Naive thymus-derived CD4-positive, alpha-beta T cell (primary cell): Measurements from ENCODE around the gene TMEM184A. TPM values are rescaled to one million over a fixed set of nuclear protein-coding genes. Genes with fewer than 3 reads are reported as not detected.

Experiments
- ATAC-seq: fragments of 150-1000 bp; cut with Tn5 transposase; 2 replicates; pipeline ENCODE4 v1.10.0; 2021; ENCODE audit warnings: mild to moderate bottlenecking, moderate library complexity
- CTCF ChIA-PET: fragments of 350-600 bp; sonication (Branson Sonifier 250); formaldehyde crosslinking; loops from one replicate; lab custom pipeline; 2021; ENCODE audit warnings: antibody characterized with exemption; lab: Charles Lee
- POLR2A ChIA-PET: fragments of 350-600 bp; sonication (Branson Sonifier 250); formaldehyde crosslinking; loops from one replicate; lab custom pipeline; 2021; ENCODE audit warnings: antibody characterized with exemption, inconsistent platforms; lab: Charles Lee
- DNase-seq, 9 donors: peaks; one replicate each; pipeline versions ENCODE4 v3.0.0 to v3.0.0-alpha.2; 2020 to 2022; ENCODE audit warnings: mixed read lengths in 1 of 9
- H3K27ac ChIP-seq: one replicate; pipeline ENCODE4 v1.7.0; 2013; ENCODE audit warnings: mild to moderate bottlenecking, low read depth, low read length, moderate library complexity
- H3K27me3 ChIP-seq, 2 donors: one replicate each; pipeline ENCODE4 v1.7.0; 2013; ENCODE audit warnings: low read length in 2 of 2, mild to moderate bottlenecking in 2 of 2, moderate library complexity in 2 of 2; ENCODE audit not compliant: control insufficient read depth in 2 of 2, insufficient read depth in 2 of 2
- H3K36me3 ChIP-seq, 3 experiments: 1 replicate in 2 of 3; 2 replicates in 1 of 3; pipeline ENCODE4 v1.7.0; 2013; ENCODE audit warnings: low read length in 3 of 3, mild to moderate bottlenecking in 3 of 3, moderate library complexity in 1 of 3; ENCODE audit not compliant: insufficient read depth in 3 of 3, control insufficient read depth in 2 of 3
- H3K4me1 ChIP-seq, 2 donors: one replicate each; pipeline ENCODE4 v1.7.0; 2013; ENCODE audit warnings: low read length in 2 of 2, mild to moderate bottlenecking in 2 of 2, moderate library complexity in 1 of 2; ENCODE audit not compliant: control insufficient read depth in 2 of 2, insufficient read depth in 2 of 2
- H3K4me3 ChIP-seq: 2 replicates; pipeline ENCODE4 v1.7.0; 2013; ENCODE audit warnings: mild to moderate bottlenecking, low read length
- H3K9me3 ChIP-seq, 3 experiments: 1 replicate in 2 of 3; 2 replicates in 1 of 3; pipeline ENCODE4 v1.7.0; 2013; ENCODE audit warnings: low read length in 3 of 3; ENCODE audit not compliant: control insufficient read depth in 2 of 3
- H3K27ac Mint-ChIP-seq, 9 donors: one replicate each; pipeline ENCODE4 v1.8.0; 2020 to 2022; ENCODE audit warnings: mixed read lengths in 9 of 9, mild to moderate bottlenecking in 8 of 9, moderate library complexity in 5 of 9, inconsistent platforms in 2 of 9
- H3K27me3 Mint-ChIP-seq, 5 donors: one replicate each; pipeline ENCODE4 v1.8.0; 2021 to 2022; ENCODE audit warnings: mixed read lengths in 5 of 5, mild to moderate bottlenecking in 1 of 5
- H3K36me3 Mint-ChIP-seq, 5 donors: one replicate each; pipeline ENCODE4 v1.8.0; 2020 to 2022; ENCODE audit warnings: mixed read lengths in 5 of 5, mild to moderate bottlenecking in 3 of 5, inconsistent platforms in 1 of 5
- H3K4me1 Mint-ChIP-seq, 7 donors: one replicate each; pipeline ENCODE4 v1.8.0; 2020 to 2022; ENCODE audit warnings: mixed read lengths in 7 of 7, mild to moderate bottlenecking in 3 of 7, inconsistent platforms in 1 of 7
- H3K4me3 Mint-ChIP-seq, 10 donors: one replicate each; pipeline ENCODE4 v1.8.0; 2020 to 2022; ENCODE audit warnings: mild to moderate bottlenecking in 10 of 10, mixed read lengths in 10 of 10, moderate library complexity in 6 of 10, inconsistent platforms in 2 of 10
- H3K9me3 Mint-ChIP-seq, 11 donors: one replicate each; pipeline ENCODE4 v1.8.0; 2020 to 2022; ENCODE audit warnings: mixed read lengths in 11 of 11, mild to moderate bottlenecking in 4 of 11, inconsistent platforms in 1 of 11, moderate library complexity in 1 of 11
- intact Hi-C, 2 donors: fragments of 100-400 bp; cut with micrococcal nuclease; formaldehyde crosslinking; loops; one replicate each; pipeline ENCODE4 v1.15.1; 2023
- polyA plus RNA-seq, 2 donors: library from polyadenylated mRNA; unstranded; fragments of 300-500 nt; fragmentation: Illumina TruSeq; gene quantifications; one replicate each; pipeline ENCODE4 v1.2.3, GENCODE V29; 2021
- total RNA-seq, 6 experiments: library from RNA in 5 of 6; stranded (reverse) in 5 of 6; gene quantifications; 1 replicate in 5 of 6; 2 replicates in 1 of 6; pipeline ENCODE4 v1.2.3 and lab custom pipeline; 2021 to 2026

TMEM184A gene
- total and polyA plus RNA-seq, 7 experiments from 2014 or later: 0.05 to 0.06 TPM; not detected in 5

DNA sequence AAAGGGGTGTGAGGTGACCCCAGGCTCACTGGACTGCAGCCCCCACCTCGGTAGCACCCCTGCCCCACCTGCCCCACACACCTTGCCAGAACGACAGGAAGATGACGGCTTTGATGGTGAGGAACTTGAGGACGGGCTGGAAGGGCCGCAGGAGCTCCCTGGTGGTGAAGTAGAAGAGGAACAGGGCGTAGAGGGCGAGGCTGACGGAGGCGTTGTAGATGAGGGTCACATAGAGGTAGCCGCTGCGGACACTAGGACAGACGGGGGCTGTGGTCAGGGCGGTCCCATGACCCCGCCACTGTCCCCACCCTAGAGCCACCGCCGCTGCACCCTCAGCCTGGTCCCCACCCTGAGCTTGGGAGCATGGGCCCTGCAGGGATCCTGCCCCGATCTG is 7.6 kb downstream of the TMEM184A start:
- no peaks in the 10 kb centered on the region for H3K27me3 ChIP-seq
- H3K27ac Mint-ChIP-seq: peak overlapping the region in 2 of 9 donors; percentile 38 to 47
- H3K4me1 ChIP-seq: no peaks in the 10 kb centered on the region
- peaks cover 0 to 8% (median 4%) of the 10 kb centered on the region in 7 donors for H3K4me1 Mint-ChIP-seq
- H3K36me3 Mint-ChIP-seq: no peaks in the 10 kb centered on the region
- ATAC-seq (peak; percentile 26), DNase-seq (no peak)
- CTCF ChIA-PET: no interaction called here
- intact Hi-C loops: loop anchor here in 1 of 2 donors (1.0 to 2.0 kb wide), 2 partner anchors 16 to 41 kb away; no protein-coding TSS in a partner anchor
- H3K36me3 ChIP-seq: peaks cover 0 to 14% (median 0%) of the 10 kb centered on the region in 3 experiments
- H3K27ac ChIP-seq: no peak overlapping the region
- H3K9me3 Mint-ChIP-seq: no peaks in the 10 kb centered on the region
- no peaks in the 10 kb centered on the region for H3K9me3 ChIP-seq
- POLR2A ChIA-PET: no interaction called here
- no peak overlapping the region for H3K4me3 Mint-ChIP-seq
- no peak overlapping the region for H3K4me3 ChIP-seq
- no peaks in the 10 kb centered on the region for H3K27me3 Mint-ChIP-seq

DNA sequence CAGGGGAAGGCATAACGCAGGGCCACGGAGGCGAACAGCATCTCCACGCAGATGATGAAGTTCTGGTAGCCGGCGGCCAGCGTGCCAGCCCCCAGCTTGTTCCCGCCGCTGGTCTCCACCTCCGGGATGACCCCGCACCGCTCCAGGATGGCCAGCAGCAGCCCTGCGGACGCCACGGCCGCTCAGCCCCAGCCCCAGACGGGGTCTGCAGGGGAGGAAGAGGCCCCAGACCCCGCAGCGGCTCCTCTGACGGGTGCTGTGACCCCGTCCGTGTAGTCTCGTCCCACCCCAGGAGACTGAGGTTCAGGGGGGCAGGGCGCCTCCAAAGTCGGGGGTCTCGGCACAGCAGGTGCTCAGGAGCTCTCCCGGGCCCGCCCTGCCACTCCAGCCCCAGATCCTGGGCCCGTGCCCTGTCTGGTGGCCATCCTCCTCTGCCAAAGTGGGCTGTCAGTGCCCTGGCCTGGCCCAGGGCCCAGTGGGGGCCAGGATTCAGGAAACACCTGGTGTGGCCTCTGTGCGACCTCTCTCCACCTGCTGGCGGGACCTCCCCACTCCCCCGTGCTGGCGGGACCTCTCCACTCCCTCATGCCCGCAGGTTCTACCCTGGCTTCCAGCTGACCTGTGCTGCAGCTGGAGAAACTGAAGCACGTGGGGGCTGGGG is 8.1 kb downstream of the TMEM184A start:
- Mint-ChIP-seq H3K36me3 (no peaks in the 10 kb centered on the region), H3K27me3 (no peaks in the 10 kb centered on the region), H3K4me3 (no peak overlapping the region), H3K27ac (peak overlapping the region in 2 of 9 donors; percentile 38 to 47), H3K9me3 (no peaks in the 10 kb centered on the region), H3K4me1 (peaks cover 0 to 8% (median 4%) of the 10 kb centered on the region in 7 donors)
- DNase-seq: no peak
- ChIA-PET CTCF (no interaction called here), POLR2A (interaction anchor here (0.6 kb wide), 1 partner anchor 29 kb away, joined by 5 read pairs; no protein-coding TSS in a partner anchor)
- H3K36me3 ChIP-seq: peaks cover 0 to 18% (median 0%) of the 10 kb centered on the region in 3 experiments
- intact Hi-C loops: loop anchor here in 1 of 2 donors (1.0 to 2.0 kb wide), 2 partner anchors 15 to 41 kb away; no protein-coding TSS in a partner anchor
- H3K27ac ChIP-seq: no peak overlapping the region
- no peak for ATAC-seq
- no peaks in the 10 kb centered on the region for H3K9me3 ChIP-seq
- no peaks in the 10 kb centered on the region for H3K27me3 ChIP-seq
- no peak overlapping the region for H3K4me3 ChIP-seq
- no peaks in the 10 kb centered on the region for H3K4me1 ChIP-seq

DNA sequence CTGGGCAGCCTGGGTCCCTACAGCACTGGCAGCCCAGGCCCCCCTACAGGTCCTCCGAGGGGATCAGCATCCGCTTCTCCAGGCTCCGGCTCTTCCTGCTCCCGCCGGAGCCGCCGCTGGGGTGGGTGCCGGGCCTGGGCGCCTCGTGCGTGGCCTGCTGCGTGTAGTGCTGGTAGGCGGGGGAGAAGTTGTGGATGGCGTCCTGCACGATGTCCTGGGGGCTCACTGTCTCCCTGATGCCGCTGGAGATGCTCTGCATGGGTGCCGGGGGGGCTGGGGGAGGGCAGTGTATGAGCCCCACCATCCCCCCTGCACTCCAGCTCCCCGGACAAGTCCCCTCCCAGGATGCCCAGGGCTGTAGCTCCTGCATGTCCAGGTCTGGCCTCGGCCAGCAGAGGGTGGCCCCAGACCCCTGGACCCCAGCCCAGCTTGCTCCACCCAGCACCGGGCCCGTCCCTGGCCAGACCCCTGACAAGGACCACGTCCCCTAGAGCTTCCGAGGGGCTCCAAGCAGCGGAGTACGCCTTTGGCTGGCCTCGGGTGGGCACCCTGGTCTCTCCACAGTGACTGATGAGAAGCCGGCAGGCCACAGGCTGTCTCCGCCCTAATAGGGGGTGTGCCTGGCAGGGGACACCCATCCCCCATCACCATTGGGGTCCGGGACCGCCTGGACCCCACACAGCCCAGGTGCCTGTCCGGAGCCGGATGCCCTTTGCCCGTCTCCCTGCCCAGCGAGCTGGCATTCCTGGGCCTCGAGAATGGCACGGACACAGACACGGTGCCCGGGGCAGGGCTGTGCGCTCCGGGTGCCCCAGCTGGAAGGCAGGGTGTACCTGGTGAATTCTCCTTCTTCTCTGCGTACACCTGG is 8.9 kb downstream of the TMEM184A start:
- no peak overlapping the region for H3K27ac Mint-ChIP-seq
- ATAC-seq (no peak), DNase-seq (no peak)
- Histone ChIP-seq H3K4me1 (no peaks in the 10 kb centered on the region), H3K27me3 (no peaks in the 10 kb centered on the region), H3K4me3 (no peak overlapping the region), H3K36me3 (peaks cover 0 to 25% (median 0%) of the 10 kb centered on the region in 3 experiments), H3K9me3 (no peaks in the 10 kb centered on the region), H3K27ac (no peak overlapping the region)
- H3K9me3 Mint-ChIP-seq: no peaks in the 10 kb centered on the region
- H3K4me1 Mint-ChIP-seq: peaks cover 0 to 8% (median 4%) of the 10 kb centered on the region in 7 donors
- H3K4me3 Mint-ChIP-seq: no peak overlapping the region
- intact Hi-C loops: no loop called here
- ChIA-PET CTCF (interaction anchor here (0.6 kb wide), 1 partner anchor 144 kb away, joined by 3 read pairs; no protein-coding TSS in a partner anchor), POLR2A (interaction anchor here (0.6 kb wide), 1 partner anchor 29 kb away, joined by 5 read pairs; no protein-coding TSS in a partner anchor)
- H3K36me3 Mint-ChIP-seq: peaks cover 0 to 1% (median 0%) of the 10 kb centered on the region in 5 donors
- H3K27me3 Mint-ChIP-seq: no peaks in the 10 kb centered on the region

DNA sequence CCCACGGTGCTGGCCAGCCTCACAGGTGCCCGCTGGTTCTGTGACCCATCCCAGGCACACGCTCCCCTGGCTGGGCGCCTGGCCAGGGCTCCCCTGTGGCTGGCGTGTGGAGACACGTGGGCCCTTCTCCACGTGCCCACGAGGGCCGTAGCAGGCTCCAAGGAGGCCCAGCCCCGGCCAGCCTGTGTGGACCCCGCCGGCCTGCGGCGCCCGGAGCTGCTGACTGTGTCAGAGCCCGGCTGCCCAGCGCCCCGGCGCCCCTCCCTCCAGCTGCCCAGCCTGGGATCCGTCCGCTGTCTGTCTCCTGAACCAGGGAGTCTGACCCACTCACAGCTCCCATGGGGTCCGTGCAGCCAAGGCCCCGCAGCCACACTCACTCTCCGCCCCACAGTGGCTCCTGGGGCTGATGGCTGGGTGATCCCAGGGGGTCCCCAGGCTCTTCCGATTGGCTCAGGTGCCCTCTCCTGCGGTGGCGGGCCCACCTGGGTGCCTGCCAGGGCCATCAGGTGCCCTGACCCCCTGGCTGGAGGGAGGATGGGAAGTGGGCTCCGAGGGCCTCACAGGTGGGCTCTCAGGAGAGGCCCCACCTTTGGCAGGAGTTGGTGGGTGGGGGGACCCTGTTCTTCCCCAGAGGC is 9.6 kb downstream of the TMEM184A start:
- no peaks in the 10 kb centered on the region for H3K27me3 Mint-ChIP-seq
- ATAC-seq (no peak), DNase-seq (no peak)
- no peak overlapping the region for H3K4me3 ChIP-seq
- ChIA-PET POLR2A (no interaction called here), CTCF (interaction anchor here (0.6 kb wide), 1 partner anchor 143 kb away, joined by 3 read pairs; no protein-coding TSS in a partner anchor)
- no peaks in the 10 kb centered on the region for H3K4me1 ChIP-seq
- no peaks in the 10 kb centered on the region for H3K9me3 Mint-ChIP-seq
- no peak overlapping the region for H3K27ac ChIP-seq
- no peaks in the 10 kb centered on the region for H3K9me3 ChIP-seq
- peaks cover 0 to 8% (median 4%) of the 10 kb centered on the region in 7 donors for H3K4me1 Mint-ChIP-seq
- H3K36me3 Mint-ChIP-seq: peaks cover 0 to 4% (median 0%) of the 10 kb centered on the region in 5 donors
- H3K27me3 ChIP-seq: no peaks in the 10 kb centered on the region
- no peak overlapping the region for H3K27ac Mint-ChIP-seq
- no peak overlapping the region for H3K4me3 Mint-ChIP-seq
- intact Hi-C loops: no loop called here
- H3K36me3 ChIP-seq: peaks cover 0 to 33% (median 0%) of the 10 kb centered on the region in 3 experiments

DNA sequence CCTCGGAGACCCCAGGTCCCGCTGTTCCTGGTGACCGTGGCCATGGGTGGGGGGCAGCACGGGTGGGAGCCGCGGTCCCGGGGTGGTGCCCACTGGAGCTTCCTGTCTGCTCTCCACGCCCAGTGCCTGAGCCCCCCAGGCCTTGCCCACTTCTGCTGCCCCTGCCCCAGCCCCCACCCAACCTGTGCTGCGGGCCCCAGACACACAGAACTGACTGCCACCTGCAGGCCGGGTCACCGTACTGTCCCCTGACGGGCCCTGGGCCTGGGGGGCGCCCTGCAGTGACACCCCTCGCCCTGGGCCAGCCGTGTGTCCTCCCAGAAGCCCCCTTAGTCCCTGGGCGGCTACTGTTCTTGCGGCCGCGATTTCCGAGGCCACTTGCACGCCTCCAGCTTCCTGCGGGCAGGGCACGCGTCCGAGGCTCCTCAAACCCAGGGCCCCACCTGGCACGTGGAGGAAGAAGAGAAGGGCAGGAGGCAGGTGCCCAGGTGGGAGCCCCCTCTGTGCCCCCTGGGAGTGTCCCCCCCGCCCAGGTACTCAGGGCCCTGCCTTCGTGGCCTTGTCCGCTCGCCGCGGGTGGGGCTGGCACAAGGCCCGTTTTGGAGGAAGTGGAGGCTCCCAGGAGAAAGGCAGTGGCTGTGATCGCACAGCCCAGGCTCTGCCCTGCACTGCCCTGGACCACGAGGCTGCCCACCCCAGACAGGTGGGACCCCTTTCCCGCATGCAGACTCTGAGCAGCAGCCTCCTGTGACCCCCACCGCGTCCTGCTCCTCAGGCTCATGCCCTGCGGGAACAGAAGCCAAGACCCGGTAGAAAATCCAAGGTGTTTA is 10.4 kb downstream of the TMEM184A start:
- POLR2A ChIA-PET: no interaction called here
- H3K4me1 ChIP-seq: no peaks in the 10 kb centered on the region
- no peak overlapping the region for H3K27ac ChIP-seq
- no peaks in the 10 kb centered on the region for H3K27me3 ChIP-seq
- Mint-ChIP-seq H3K36me3 (peaks cover 0 to 4% (median 0%) of the 10 kb centered on the region in 5 donors), H3K27ac (no peak overlapping the region), H3K4me1 (peaks cover 0 to 8% (median 4%) of the 10 kb centered on the region in 7 donors), H3K9me3 (no peaks in the 10 kb centered on the region), H3K27me3 (no peaks in the 10 kb centered on the region), H3K4me3 (no peak overlapping the region)
- peaks cover 0 to 40% (median 0%) of the 10 kb centered on the region in 3 experiments for H3K36me3 ChIP-seq
- DNase-seq (no peak), ATAC-seq (peak; percentile 15)
- no peaks in the 10 kb centered on the region for H3K9me3 ChIP-seq
- CTCF ChIA-PET: no interaction called here
- H3K4me3 ChIP-seq: no peak overlapping the region
- intact Hi-C loops: no loop called here
